ENCODE measurements around the gene SHFL.

Gene SHFL

GRCh38 chr19:10085641-10086590 is at the start of gene SHFL:
Gene SHFL, plus strand, starts transcription at chr19:10086317. Its CDS starts 111 bp downstream, at chr19:10086428.
- peak; percentile 29 to 32 for DNase-seq (ENCODE audit: low read depth in 2 of 2)

GRCh38 chr19:10036601-10037071 is 49.5 kb upstream of the SHFL start:
- DNase-seq (ENCODE audit: low read depth in 2 of 2), result no peak

DNA sequence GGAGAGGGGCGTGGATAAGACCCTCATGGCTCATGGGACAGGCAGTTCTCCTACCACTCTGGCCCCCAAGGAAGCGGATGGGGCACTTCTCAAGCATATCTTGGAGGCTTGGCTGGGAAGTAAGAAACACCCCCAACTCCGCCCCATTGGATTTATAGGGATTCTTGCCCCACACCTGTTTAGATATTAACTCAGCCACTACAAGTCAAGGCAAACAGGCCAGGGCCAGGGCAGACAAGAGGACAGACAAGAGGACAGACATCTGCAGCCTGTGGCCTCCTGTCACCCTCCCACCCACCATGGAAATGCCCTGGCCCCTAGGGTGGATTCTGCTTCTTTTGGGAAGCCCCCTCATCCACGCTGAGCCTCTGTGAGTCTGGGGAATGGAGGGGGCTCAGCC is 48.8 kb upstream of the SHFL start:
- no peak for DNase-seq (ENCODE audit: low read depth in 2 of 2)

- no peak for DNase-seq (ENCODE audit: low read depth in 2 of 2)
Observed at GRCh38 chr19:10037809-10038208, 48.3 kb upstream of the SHFL start.

DNA sequence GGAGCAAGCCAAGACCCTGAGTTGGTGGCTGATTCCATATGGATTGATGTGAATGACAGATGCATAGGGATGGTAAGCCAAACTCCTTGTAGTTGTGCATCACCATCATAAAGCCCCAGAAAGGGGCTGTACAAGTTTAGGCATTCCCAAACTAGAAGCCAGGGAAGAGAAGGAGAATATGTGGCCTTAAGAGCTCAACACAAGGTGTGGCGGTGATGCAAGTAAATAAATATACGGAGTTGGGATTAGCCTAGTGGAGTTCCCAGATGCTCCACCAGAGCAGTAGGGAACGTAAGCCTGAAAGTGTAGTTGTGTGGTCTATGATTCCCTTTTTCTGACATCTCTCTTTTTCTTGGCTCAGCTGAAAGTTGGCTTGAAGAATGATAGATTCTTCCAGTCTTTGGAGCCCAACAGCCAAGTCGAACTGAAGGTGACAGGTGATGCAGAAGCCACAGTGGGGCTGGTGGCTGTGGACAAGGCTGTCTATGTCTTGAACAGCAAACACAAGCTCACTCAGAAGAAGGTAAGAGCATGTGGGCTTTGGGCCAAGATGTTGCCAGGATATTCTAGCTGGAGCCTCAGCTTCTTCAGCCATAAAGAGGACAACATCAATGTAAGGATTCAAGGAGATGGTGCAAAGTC is 42.7 kb upstream of the SHFL start:
- DNase-seq (ENCODE audit: low read depth in 2 of 2), result peak in 1 of 2 experiments; percentile 21

DNA sequence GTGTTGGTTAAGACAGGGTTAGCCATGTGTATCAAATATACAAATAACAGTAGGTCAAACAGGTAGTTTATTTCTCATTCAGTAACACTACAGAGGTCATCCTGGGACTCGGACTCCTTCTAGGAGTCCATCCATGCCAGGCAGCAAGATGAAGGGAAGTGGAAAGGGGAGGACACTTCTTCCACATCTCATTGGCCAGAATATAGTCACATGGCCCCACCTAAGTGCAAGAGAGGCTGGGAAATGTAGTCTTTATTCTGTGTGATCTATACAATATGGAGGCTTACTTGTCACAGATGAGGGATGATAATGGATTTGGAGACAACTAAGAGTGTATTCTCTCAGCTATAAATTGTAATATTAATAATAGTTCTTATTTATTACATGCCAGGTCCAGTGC is 41.7 kb upstream of the SHFL start:
- DNase-seq (ENCODE audit: low read depth in 2 of 2), result no peak

GRCh38 chr19:10045371-10045770 is 40.7 kb upstream of the SHFL start:
- DNase-seq (ENCODE audit: low read depth in 2 of 2), result no peak

GRCh38 chr19:10049626-10050025 is 36.5 kb upstream of the SHFL start:
- no peak for DNase-seq (ENCODE audit: low read depth in 2 of 2)

DNA sequence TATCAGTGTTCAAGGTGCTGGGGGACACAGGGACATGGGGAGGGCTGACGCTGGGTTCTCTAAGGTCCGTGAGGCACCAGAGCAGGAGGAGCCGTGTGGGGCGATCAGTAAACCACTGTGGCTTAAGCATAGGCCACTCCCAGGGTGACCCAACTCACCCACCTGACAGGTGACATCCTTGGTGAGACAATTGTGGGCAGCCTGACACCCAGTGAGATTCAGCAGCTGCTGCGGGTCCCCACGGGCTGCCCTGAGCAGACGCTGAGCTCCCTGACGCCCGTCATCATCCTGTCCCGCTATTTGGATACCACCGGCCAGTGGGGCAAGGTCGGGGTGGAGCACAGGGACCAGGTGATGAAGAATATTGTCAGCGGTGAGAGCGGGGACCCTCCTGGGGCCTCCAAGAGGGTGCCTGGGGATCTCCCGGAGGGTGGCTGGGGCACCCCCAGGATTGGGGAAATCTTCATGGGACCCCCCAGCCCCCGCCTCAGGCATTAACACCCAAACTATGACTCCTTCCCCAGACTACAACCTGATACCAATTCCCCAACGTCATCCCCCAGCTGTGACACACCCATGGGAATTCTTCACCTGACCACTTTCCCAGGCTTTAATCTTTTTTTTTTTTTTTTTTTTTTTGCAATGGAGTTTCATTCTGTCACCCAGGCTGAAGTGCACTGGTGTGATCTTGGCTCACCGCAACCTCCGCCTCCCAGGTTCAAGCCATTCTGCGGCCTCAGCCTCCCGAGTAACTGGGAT is 33.3 kb upstream of the SHFL start:
- no peak for DNase-seq (ENCODE audit: low read depth in 2 of 2)

- DNase-seq (ENCODE audit: low read depth in 2 of 2), result no peak
Observed at GRCh38 chr19:10061717-10062310, 24.3 kb upstream of the SHFL start.

- no peak for DNase-seq (ENCODE audit: low read depth in 2 of 2)
Observed at GRCh38 chr19:10068205-10068604, 17.9 kb upstream of the SHFL start.

DNA sequence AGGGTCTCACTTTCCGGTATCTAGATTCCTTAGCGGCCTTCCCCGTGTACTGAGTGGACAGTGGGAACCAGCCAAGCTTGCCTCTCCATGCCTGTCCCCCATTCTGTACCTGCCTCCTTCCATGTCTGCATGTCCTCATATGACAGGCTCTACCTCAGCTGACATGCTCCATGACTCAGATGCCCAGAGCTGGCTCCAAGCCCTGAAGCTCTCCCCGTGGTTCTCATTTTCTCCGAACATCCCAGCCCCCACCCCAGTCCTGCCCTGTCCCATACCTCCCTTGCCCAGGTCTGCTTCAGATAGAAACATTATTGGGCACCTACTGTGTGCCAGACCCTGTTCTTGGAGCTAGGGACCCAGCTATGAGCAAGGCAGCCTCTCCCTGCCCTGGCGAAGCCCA is 17.1 kb upstream of the SHFL start:
- DNase-seq (ENCODE audit: low read depth in 2 of 2), result no peak

- no peak for DNase-seq (ENCODE audit: low read depth in 2 of 2)
Observed at GRCh38 chr19:10070730-10071446, 15.2 kb upstream of the SHFL start.

- no peak for DNase-seq (ENCODE audit: low read depth in 2 of 2)
Observed at GRCh38 chr19:10074153-10074552, 12.0 kb upstream of the SHFL start.

GRCh38 chr19:10076535-10076934 is 9.6 kb upstream of the SHFL start:
- DNase-seq (ENCODE audit: low read depth in 2 of 2), result no peak

- DNase-seq (ENCODE audit: low read depth in 2 of 2), result no peak
Observed at GRCh38 chr19:10078329-10078728, 7.8 kb upstream of the SHFL start.

DNA sequence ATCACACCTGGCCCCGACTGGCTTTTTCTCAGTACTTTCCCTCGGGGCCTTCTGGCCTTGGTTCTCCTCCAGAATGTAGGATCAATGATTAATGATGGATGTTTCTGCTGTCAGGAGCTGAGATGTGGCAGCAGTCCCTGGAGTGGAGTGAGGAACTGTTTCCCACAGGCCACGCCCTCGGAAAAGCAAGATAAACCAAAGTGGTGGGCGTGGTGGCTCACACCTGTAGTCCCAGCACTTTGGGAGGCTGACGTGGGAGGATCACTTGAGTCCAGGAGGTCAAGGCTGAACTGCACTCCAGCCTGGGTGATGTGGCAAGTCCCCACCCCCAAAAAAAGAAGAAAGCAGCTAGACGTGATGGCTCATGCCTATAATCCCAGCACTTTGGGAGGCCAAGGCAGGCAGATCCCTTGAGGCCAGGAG is 7.1 kb upstream of the SHFL start:
- DNase-seq (ENCODE audit: low read depth in 2 of 2), result no peak

DNA sequence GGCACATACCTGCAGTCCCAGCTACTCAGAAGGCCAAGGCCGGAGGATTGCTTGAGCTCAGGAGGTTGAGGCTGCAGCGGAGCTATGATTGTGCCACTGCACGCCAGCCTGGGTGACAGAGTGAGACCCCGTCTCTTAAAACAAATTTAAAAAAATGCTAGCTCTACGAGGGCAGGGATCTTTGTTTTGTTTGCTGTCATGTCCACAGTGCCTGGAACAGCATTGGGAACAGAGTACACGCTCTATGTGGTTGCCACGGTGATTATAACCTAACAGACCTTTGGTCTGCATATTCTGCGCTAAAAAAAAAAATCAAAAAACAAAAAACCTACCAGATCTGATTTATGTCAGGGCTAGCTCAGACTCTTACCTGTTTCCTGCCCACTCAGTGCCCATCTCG is 2.2 kb upstream of the SHFL start:
- no peak for DNase-seq (ENCODE audit: low read depth in 2 of 2)

GRCh38 chr19:10084803-10085202 is 1.3 kb upstream of the SHFL start:
- no peak for DNase-seq (ENCODE audit: low read depth in 2 of 2)

DNA sequence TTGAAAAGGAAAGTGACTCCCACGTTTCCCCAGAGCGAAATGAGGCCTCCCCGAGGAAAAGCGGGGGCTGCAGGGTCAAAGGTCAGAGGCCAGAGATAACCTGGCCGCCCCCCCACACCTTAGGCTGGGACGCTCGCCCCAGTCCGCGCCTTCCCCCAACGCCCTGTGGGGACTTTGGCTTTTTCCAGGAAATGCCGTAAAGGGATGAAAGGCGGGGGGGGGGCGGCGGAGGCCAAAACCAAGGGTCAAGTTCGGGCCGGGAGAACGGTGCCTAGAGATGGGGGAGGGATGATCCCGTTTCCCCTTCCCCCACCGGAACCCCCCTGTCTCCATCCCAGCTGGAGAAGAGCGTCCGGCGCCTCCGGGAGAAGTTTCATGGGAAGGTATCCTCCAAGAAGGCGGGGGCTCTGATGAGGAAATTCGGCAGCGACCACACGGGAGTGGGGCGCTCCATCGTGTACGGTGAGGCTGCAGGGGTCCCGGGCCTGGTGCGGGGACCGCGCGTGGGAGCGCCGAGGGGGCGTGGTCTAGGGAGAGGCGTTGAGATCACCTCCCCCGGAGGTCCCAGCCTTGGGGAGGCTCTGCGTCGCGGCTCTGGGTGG is 575 bp downstream of the SHFL start:
- no peak for DNase-seq (ENCODE audit: low read depth in 2 of 2)

All from fibroblast of skin of left quadriceps (primary cell).